GM19328 (cell line): Measurements from ENCODE around the gene HES6.
"Not testable (repeated sequence)": the region's sequence is repeated elsewhere in the genome, so short reads cannot be mapped to it uniquely, and the experiment has no call there.

ENCODE experiments used
- ATAC-seq: cut with Tn5 transposase; IDR thresholded peaks from one replicate; pipeline ENCODE4 v1.9.1; 2021; ENCODE audit warnings: mild to moderate bottlenecking, moderate library complexity; ENCODE audit not compliant: unreplicated experiment

Gene HES6

GRCh38 chr2:238274152-238274865, 34.5 kb upstream of the HES6 start:
- ATAC-seq, result no peak

DNA sequence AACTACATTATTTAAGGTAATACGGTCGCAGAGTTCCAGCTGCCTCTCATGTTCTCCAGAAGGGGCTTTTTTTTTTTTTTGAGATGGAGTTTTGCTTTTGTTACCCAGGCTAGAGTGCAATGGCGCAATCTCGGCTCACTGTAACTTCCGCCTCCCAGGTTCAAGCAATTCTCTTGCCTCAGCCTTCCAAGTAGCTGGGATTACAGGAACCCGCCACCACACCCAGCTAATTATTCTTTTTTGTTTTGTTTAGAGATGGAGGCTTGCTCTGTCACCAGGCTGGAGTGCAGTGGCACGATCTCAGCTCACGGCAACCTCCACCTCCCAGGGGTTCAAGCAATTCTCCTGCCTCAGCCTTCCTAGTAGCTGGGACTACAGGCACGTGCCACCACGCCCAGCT, 33.6 kb upstream of the HES6 start:
- ATAC-seq, result not testable (repeated sequence)

DNA sequence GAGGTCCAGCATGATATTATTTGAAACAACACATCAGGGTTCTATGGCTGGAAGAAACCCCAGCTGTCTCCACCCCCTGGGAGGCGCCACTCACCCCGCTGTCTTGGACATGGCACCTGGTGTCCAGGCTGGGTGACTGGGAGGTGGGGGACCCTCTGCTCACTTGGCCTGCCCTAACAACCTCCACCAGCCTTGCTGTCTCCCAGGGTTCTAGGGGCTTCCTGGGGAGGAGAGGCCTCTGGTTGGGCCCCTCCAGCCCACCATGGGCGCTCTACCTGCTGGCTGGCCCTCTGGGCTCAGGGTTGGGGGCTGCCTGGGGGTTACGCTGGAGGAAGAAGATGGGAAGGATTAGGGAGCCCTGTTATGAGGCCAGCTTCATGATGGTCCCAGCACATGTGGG, 32.3 kb upstream of the HES6 start:
- ATAC-seq, result no peak

- not testable (repeated sequence) for ATAC-seq
Measured at GRCh38 chr2:238271686-238272085, 31.8 kb upstream of the HES6 start.

DNA sequence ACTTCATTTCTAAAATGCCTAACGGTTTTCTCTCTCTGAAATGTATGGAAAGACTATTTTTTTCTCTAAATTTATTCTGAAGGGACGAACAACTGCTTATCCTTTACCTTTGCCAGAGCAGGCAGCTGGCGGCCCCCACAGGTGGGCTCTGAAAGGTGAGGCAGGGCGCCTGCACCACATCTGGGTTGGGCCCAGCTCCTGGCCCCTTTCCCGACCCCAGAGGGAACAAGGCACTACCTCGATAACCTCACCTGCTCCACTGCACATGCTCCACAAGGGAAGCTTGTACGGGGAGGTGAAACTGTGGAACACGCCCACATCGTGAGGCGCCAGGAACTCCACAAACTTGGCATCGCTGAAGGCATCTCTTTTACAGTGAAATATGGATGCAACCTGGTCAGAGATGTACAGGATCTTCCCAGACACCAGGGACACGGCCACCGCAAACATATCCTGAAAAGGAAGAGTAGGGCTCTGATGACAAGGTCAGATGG, 31.3 kb upstream of the HES6 start:
- no peak for ATAC-seq

GRCh38 chr2:238270606-238271005, 30.8 kb upstream of the HES6 start:
- ATAC-seq, result no peak

DNA sequence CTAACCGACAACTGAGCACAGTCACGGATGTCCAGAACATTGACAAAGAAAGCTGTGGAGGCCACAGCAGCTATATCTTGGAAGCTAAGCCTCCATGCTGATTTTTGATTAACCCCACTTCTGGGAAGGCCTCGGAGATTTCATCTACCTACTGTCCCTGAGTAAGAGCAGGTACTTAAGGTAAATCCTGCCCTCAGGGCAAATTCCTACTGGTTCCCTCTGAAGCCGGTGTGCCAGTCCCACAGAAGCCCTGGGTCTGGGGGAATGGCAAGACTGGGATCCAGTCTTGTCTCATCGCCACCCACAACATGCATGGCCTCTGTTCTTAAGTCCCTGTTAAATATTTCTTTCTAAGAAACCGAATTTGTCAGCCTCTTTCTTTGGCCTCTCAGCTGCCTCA, 29.9 kb upstream of the HES6 start:
- ATAC-seq, result no peak

DNA sequence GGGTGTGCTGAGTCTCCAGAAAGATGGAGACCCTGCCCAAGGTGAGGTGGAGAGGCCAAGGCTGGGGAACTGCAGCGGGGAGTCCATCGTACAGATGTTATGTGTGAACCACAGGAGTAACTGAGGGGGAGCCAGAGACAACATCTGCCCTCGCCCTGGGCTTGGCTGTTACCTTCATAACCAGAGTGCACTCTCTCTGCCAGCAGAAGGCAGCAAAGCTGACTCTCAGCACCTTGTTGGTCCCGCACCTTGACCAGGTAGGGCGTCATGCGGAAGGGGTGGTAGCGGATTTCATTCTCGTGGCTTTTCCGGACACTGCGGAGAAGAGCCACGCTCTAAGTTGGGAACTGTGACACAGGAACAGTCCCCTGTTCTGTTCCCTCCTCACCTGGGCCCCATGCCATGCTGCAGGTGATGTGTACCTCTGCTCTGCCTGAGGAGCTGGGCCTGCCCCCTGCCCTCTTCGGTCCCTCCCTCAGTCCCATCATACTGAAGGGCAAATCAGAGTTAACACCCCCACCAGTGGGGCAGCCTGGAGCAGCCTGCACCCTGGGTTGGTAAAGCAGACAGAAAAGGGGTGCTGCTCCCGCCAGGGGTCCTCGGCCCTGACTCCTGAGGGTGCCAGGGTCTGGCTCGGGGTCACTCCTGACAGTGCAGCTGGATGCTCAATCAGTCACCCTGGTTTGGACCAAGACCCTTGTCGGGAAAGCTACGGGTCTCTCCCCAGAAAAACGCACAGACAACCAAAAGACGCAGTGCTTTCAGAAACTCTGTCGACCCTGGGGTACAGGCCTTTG, 28.2 kb upstream of the HES6 start:
- no peak for ATAC-seq

DNA sequence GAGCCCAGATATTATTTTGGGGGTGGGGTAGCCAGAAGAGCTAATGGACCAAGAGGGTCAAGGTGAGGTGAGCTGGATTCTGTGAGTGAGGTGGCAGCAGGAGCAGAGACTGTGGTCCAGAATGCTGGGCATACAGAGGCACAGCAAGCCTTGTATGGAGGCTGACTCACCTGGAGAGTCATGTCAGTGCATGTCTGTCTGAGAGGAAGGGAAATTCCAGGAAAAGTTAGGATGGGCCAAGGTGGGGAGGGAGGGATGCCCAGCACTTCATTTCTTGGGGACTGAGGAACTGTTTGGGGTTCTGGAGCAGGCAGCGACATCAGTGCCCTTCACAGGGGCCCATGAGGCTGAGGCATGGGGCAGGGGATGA, 27.5 kb upstream of the HES6 start:
- ATAC-seq, result no peak

- no peak for ATAC-seq
Measured at GRCh38 chr2:238265605-238266004, 25.8 kb upstream of the HES6 start.

- no peak for ATAC-seq
Measured at GRCh38 chr2:238264072-238264460, 24.2 kb upstream of the HES6 start.

DNA sequence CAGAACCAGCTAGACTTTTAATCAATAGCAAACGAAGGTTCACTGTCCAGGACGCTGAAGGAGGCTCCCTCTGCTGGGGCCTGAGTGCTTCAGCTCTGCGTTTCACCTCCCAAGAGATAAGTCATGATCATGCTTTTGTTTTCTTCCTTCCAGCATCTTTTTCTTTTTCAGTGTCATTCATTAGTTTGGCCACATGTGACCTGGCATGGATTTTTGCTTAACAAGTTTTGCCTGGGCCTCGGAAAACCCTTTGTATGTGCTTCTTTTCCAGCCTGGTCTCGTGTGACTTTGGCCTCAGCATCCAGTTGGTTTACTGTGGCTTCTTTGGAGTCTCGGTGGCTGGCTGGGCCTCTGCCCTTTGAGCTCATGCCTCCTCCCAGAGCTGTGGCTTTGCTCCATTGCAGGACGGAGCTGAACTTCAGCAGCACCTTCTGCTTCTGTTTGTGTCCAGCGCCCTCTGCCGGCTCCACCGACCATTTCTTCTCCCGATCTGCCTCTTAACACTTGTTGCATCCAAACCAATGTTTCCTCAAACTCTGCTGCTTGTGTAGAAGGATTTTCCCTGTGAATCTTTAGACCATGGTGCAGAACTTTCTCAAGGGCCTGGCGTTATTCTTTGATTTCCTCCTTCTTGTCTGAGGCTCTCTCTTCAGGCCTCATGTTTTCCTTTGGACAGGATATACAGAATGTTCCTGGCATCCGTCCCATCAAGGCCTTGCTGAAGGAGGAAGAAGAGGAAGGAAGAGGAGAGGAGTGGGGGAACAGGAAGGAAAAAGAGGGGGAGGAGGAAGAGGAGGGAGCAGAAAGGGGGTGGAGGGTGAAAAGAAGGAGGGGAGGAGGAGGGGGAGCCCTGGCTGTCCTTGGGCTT, 23.6 kb upstream of the HES6 start:
- ATAC-seq, result no peak

DNA sequence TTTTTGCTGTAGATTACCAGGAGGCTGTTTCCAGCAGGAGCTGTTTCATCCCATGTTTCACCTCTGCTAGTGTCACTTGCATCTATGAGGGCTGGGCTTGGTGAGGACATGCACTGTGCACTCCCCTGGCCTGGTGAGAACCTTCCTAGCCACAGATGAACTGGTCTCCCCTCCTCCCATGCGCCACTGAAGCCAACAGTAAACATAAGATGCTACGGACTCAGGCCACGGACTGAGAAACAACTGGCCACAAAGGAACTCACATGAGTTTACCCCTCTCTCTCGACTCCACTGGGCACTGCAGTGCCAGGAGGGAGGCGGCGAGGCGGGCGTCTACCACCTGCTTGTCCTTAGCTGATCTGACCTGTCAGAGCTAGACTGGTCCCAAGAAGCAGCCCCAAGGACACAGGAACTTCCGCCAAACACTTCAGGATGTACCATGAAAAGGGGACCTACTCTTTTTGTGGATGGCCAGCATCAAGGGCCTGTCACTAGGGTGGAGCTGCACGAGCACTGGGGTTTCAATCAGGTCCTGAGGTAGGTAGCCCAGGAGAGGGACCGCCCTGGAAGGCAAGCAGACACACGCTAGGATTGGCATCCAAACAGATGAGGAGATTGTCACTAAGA, 22.8 kb upstream of the HES6 start:
- ATAC-seq, result no peak

DNA sequence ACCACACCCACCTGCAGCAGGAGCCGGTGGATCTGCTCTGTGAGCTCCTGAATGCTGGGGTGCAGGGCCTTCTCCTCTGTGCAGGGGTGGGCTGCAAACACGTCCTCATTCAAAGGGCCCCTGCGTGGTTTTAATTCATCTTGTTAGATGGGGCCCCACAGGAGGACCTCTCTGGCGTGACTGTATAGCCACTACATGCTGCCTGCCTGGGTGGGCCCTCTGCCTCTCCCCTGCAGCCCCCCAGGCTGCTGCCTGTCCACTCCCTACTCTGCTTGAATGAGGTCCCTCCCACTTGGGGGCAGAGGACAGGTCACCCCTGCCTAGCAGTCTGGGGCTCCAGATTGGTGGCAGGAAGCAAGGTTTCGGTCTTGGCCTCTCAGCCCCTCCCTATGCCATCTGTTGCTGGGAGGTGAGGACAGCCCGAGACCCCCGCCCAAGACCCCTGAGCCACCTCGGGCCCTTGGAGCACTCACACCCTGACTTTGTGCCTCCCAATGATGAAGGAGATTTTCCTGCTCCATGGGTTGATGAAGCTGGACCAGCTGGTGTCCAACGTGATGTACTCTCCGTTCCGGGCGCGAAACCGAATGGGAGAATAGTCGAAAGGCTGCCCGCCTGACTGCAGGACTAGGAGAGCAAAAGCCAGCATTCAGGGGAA, 22.0 kb upstream of the HES6 start:
- ATAC-seq, result no peak

DNA sequence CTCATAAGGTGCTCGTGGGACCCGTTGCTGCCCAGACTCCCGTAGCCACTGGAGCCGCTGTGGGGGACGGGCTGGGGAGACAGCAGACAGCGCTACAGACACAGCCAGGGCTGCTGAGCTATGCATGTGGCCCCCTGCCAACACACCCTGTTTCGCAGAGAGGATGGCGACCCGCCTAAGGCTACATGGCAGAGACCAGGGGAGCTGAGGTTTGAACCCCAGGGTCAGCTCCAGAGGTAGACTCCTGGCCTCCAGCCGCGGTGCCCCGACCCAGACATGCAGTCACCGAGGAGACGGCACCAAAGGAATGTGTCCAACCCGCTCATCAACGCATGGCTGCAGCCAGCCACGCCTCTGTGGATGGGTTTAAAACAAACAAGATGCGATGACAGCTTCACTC, 21.0 kb upstream of the HES6 start:
- no peak for ATAC-seq

DNA sequence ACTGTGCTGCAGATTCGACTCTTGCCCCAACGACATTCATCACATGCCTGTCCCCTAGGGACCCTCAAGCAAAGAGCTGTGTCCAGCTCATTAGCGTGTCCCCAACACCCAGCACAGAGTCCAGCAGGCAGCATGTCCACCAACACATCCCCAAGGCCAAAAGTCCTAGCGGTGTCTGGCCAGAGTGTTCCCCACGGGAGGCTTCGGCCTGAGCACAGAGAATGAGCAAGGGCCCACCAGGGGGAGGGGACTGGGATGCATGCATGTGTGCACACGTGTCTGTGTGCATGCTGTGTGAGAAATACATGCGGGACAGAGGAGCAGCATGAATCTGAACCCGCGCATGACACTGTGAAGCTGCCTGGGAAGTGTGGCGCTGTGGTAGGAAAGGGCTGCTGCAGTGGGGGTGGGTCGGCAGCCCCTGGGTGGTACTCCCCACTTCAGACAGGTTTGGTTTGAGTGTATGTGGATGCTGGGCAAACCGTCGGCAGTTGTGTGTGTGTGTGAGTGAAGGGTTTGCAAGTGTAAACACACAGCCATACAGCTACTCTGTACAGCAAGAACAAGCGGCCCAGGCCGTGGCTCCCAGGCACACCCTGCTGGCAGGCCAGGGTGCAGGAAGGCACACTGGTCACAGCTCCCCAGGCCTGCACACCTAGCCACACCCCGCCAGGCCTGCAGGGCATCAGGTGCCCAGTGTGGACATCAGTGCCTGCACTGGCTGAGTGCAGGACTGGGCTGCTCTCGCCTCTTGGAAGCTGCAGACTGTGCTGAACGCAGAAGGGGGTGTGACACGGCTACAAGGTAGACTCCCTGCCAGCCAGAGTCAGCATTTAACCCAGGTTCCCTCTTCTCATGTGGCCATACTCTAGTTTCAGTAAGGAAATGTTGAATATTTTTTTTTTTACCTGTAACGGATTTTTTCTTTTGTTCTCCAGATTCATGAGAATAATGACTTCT, 19.5 kb upstream of the HES6 start:
- ATAC-seq, result no peak

- ATAC-seq, result no peak
Measured at GRCh38 chr2:238257786-238258700, 18.2 kb upstream of the HES6 start.

GRCh38 chr2:238256594-238257104, 16.8 kb upstream of the HES6 start:
- no peak for ATAC-seq
